Islet precursor cell (in vitro differentiated cells): ENCODE results near the gene ABLIM2.

Experiments used
- DNase-seq: peaks from one replicate; pipeline ENCODE4 v3.0.0-alpha.2; 2018

Gene ABLIM2

DNA sequence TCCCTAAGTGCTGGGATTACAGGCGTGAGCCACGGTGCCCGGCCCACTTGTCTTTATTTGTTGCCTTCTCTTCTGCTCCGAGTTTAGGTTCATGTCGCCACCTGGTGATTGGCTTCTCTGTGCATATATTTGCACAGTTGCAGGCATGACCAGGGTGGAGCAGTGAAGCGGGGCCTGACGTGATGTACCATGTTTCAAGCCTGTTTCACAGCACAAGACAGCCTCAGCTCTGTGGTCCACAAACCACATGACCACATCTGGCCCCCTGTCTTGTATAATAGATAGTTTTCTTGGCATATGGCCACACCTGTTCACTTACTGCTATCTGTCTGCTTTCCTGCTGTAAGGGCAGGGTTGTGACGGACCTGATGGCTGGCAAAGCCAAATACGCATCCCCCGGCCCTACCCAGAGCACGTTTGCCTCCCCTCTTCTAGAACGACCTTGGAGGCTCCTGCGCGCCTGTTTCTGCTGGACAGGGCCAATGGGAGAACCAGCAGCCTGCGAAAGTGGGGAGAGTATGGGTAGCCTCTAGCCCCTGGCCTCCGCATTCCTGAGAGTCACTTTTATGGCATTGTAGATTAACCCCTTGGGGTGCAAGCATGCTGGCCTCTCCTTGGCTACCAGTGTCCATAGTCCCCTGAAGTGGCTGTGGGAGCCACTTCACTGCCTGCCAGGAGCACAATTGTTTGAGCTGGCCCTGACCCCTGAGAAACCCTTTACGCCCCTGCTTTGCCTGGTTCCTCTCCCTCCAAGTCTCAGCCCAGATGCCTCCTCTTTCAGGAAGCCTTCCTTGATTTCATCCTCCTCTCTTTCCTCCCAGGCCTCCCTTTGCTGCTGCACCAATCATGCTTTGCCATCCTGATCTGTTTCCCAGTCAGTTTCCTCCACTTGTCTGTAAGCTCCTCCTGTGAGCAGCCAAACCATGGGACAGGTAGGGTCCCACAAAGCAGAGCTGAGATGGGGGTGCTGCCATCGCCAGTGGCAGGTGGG lies 34.4 kb upstream of the ABLIM2 start:
- no peak for DNase-seq

DNA sequence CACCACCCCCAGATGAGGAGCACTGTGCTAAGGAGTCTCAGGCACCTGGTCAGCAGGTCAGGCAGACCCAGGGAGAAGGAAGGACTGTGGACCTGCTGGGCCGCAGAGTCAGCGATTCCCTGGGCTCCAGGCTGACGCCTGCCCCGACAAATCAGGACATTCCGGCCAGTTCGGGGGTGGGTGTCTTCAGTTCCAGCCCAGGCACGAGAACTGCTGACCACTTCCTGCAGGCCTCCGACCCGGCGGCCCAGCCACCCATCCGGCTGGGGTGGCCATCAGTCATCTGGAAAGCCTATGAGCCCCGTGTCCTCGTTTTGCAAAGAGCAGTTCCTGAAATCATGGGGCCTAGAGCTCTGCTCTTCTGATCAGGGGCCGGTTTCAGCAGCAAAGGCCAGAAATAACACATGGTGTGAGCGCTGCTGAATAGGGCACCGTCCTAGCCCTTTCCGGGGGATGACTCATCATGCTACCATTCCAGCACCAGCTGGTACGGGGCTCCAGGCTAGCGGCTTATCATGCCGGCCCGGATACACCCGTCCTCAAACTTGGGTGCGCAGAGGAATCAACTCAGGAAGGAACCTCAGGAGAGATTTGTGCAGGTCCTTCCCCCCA lies 32.6 kb upstream of the ABLIM2 start:
- DNase-seq: peak; percentile 85

DNA sequence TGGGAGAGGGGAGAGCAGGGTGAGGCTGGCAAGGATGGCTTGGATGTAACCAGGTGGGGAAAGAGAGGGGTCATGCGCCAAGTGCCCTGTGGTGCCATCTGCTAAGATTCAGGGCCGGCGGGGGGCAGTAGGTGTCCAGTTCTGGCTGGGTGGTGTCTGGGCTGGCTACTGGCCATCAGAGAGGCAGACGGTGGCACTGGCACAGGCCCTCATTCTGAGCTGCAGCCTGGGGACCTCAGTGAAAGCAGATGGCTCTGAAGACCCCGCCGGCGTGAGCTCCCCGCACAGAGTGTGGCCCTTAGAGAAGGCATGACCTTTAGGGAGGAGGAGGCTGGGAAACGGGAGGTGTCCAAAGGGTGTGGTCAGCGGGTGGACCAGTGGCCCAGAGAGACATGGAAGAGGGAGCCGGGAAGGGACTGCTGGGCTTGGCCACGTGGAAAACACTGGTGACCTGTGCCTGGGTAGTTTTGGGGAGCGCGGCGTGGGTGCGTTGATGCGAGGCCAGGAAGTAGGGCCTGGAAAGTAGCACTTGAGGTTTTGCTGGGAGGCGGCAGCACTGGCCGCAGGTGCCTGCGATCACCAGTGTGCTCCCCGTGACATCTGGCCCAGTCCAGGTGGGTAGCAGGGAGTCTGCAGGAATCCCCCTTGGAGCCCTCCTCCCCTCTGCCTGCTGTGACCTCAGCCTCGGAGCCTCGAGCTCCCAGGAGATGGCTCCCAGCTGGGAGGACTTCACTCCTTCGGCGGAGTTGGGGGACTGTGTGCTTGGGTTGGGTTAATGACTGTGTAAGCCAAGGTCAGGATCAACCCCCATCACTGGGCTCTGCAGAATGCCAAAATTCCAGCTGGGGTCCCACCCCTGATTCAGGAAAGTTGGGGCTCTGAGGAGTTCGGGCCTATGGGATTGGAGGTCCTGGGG lies 31.2 kb upstream of the ABLIM2 start:
- no peak for DNase-seq

DNA sequence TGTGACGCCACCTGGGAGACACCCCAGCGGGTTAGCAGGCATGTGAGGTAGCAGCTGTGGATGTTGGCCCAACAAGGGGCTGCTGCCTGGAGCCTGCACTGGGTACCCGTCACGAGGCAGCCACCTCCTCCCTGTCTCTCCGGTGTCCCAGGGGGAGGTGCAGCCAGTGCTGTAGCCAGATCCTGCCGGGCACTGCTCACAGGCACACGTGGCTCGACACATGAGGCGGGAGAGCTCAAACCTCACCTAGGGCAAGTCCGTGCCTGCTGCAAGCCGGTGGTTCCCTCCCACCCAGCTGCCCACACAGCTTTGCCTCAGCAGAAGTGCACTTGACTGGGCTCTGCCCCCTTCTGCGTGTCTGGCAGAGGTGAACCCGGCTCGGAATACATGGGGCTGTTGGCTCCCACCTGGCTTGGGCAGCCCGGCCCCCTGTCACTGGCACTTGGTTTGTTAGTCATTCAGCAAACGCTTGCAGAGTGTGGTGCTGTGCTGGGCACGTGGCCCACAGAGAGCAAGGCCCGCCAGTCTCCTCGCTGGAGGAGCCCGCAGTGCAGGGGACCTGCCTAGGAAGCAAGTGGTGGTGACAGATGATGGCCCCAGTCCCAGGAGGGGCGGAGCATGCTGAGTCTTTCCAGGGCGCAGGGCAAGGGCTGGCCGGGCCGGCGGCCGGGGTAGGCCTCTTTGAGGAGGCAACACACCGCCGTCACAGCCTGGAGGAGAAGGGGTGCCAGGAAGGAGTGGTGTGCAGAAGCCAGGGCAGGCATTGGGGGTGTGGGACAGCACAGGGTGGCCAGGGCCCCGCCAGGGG lies 30.3 kb upstream of the ABLIM2 start:
- DNase-seq: no peak

DNA sequence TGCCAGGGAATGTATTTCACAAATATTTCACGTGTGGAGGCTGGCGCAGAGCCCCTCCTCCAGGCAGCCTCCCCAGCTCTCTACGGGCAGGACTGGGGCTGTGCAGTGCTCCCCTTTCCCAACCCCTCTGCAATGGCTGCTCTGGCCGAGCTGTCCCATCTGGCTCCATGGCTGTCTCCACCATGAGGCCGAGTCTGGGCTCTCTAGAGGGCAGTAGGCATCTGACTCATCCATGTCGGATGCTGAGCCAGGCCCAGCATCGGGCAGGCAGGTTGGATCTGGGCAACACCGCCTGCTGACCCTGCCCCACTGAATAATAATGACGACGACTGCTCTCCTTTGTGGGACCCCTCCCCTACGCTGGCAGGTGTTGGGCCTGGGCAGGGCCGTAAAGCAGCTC lies 29.5 kb upstream of the ABLIM2 start:
- no peak for DNase-seq

DNA sequence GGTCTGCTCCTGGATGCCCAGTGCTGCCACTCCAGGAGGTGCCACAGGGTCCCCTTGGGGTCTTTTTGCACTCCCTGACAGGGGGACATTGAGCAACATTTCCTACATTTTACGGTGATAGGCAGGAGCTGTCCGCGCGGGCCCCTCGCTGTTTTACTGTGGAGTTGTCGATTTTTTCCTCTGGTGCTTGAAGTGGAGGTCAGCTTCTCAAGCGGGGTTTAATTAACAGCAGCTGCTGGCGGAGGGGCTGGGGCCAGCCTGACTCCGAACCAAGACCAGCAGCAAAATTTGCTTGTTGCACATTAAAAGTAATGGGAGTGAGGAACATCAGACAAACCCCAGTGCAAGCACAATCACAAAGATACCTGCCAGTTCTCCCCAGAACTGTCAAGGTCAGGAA lies 27.3 kb upstream of the ABLIM2 start:
- no peak for DNase-seq

DNA sequence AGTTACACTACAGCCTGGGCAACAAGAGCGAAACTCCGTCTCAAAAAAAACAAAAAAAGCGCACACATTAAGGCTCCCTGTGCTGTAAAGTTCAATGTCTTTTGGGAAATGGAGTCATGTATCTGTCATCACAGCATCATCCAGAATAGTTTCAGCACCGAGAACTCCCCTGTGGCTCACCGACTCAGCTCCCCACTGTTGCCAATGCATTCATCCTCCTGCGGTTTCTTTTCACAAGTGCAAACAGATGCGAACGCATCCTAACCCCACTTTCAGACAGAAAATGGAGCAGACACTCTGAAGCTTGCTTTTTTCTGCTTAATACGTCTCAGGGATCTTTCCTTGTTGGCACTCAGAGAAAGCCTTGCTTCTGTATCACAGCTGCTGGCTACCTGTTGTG lies 26.7 kb upstream of the ABLIM2 start:
- no peak for DNase-seq

DNA sequence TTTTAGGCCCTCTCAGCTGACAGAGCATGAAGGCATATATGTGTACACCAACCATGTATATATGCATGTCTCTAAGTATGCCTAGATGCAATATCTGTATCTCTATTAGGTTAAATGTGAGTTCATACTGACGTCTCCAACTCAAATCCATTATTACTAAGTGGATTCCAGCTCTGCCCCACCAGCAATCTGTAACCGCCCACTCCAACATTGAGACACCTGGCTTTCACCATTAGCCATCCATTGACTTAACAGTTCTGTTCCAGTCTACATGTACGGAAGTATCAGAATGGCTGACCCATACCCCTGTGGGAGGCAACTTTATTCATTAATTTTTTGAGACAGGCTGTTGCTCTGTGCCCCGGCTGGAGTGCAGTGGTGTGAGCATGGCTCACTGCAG lies 25.4 kb upstream of the ABLIM2 start:
- DNase-seq: no peak

DNA sequence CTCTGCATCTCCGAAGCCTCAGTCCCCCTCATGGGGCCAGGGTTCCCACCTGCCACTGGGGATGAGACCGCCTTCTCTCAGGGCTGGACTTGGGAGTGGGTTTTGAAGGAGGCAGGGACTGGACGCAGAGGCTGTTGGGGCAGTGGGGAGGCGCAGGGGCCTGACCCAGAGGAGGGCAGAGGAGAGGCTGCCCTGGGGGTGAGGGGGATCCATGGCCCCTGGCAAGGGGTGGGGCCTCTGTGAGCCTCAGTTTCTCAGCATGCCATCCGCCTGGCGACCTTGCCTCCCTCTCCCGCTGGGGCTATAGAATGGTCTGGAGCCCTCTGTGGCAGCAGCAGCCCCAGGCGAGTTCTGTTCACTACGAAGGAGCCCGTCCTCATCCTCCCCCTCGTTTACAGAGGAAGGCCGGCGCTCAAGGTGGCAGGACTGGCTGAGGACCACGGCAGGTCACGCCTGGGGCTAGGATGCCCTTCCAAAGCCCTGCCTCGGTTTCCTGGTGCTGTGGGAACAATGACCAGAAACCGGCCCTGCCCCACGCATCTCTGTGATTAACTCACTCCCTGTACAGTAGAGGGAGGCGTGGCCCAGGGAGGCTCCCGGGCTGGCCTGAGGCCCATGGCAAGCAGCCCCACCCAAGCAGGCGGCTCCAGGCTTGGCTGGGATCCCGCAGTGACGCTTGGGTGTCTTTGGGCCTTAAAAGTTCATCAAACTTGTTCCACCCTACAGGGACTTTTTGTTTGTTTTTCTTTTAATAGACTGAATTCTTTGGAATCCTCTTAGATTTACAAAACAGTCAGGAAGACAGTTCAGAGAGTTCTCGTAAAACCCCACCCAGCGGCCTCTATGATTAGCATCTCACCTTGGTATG lies 24.5 kb upstream of the ABLIM2 start:
- no peak for DNase-seq

DNA sequence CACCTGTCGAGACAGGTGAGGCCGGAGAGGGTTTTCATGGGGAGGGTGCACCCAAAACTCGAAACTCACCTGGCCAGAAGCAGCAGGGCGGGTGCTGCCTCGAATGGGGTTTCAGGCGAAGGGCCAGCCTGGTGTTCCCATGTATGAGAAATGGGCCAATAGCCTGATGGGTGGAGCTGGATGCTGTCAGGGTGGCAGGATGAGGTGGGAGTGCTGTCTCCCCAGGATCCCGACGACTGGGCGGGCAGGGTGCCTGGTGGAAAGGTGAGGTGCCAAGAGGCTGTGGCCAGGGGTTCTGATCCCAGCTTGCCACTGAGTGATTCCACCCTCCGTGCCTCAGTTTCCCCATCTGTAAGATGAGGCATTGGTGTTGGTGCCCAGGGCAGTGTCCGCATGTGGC lies 23.7 kb upstream of the ABLIM2 start:
- no peak for DNase-seq

DNA sequence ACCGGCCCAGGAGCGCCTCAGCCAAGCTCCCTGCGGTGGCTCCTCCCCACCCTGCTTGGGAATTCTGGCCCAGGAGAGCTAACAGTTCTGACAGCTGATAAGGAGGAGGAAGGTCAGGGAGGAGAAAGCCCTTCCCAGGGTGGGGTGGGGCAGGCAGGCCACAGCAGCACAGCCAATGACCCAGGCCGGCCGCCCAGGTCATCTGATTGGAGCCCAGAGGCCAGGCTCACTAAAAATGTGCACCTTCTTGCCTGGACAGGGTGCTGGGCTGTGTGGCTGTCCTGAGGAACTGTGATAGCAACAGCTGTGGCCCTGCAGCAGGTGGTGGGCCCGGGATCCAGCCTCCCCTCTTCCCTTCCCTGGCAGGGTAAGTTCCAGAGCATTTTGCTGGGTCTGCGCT lies 23.2 kb upstream of the ABLIM2 start:
- peak; percentile 77 for DNase-seq

DNA sequence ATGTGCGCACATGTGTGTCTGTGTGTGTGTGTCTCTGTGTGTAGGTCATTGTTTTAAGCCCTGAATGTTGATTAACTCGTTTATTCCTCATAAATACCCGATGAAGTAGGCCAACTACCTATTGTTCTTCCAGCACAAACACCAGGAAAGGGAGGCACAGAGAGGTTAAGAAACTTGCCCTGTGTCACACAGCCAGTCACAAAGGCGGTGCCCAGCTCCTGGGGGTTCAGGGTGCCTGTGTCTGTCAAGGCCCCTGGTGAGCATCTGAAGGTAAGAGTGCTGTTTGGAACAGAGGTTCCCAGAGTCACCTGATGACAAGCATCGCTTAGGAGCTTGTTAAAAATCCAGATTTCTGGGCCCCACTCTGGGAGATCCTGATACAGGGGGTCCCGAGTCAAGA lies 22.5 kb upstream of the ABLIM2 start:
- no peak for DNase-seq

DNA sequence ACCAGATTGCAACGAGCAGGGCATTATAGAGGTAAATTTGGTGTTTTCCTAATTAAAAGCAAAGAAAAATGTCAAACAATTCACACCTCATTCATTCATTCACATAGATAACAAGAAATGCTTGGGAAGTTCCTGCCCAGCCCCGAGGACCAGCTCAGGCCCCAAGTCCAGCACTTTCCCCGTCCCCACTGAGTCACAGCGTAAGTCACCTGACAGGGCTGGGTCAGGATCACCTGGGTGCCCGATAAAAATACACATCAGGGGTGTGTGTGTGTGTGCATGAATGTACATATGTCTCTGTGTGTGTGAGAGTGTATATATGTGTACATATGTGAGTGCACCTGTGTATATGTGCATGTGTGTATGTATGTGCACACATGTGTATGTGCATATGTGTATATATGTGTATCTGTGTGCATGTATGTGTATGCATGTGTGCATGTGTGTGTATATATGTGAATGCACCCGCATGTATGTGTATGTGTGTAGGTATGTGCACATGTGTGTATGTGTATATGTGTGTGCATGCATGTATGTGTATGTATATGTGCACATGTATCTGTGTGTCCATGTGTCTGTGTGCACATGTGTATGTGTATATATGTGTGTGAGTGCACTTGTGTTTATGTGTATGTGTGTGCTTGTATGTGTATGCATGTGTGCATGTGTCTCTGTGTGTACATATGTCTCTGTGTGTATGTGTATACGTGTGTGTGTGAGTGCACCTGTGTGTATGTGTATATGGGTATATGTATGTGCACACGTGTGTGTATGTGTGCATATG lies 21.9 kb upstream of the ABLIM2 start:
- no peak for DNase-seq

DNA sequence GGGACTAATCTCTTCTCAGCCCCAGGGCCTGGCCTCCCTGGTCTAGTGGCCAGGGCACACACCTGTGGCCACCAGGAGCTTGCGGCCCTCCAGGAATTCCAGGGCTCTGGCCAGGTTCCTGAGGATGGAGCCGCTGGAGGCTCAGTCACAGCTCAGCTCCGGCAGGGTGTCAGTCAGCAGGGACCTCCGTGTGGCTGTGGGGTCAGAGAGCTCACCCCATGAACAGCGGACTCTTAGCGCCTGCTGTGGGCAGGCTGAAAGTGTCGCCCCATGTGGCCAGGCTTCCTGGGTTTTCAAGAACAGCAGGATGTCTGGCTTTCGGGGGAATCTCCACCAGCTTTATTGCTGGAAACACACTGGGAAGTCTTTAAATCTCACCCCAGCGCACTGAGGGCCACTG lies 21.2 kb upstream of the ABLIM2 start:
- DNase-seq: no peak

DNA sequence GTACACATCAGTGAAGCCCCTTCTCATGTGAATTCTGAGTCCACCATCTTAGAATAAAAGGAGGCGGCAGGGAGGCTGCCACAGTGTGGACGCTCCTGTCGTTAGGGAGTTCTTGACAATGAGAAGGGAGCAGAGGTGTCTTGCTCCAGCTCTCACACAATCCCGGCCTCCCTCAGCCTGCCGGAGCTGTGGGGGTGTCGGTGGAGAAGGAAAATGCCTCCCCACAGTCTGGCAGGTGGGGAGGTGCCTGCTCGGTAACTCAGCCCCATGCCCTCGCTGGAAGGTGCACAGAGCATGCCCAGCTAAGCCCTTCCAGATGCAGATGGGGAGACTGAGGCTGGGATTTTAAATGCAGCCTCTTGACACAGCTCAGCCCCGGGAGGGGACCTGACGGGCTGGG lies 20.5 kb upstream of the ABLIM2 start:
- DNase-seq: no peak

DNA sequence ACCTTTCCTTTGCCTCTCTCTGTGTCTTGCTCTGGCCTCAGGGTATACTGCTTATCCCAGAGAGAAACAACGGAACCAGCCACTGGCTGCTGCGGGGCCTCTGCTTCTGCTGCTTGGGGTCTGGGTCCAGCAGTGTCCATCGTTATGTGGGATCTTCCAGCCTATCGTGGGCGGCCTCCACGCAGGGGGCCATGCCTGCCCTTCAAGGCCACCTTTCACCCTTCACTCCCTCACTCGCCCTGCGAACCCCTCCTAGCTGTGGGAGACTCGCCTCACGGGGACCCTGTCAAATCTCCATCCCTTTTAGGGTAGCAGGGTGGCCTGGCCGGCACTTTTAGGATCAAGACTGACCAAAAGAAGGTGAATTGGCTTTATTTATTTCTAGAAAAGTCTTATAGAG lies 19.3 kb upstream of the ABLIM2 start:
- DNase-seq: no peak

DNA sequence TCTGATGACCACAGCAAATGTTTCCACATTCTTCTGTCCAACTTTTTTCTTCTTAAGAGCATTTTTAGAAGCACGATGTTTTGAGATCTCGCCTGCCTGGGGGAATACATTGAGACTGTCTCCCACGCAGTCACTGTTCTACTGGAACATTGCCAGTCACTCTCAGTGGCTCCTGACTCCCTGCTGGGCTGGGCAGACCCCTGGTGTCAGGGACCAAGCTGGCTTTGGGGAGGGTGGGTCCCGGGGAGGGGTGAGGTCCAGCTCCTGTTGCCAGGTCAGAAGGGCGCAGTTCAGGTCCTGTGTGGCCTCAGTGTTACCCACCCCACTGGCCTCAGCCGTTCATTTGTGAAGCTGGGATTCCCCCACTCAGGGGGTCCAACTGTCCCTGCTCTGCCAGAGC lies 18.9 kb upstream of the ABLIM2 start:
- no peak for DNase-seq

DNA sequence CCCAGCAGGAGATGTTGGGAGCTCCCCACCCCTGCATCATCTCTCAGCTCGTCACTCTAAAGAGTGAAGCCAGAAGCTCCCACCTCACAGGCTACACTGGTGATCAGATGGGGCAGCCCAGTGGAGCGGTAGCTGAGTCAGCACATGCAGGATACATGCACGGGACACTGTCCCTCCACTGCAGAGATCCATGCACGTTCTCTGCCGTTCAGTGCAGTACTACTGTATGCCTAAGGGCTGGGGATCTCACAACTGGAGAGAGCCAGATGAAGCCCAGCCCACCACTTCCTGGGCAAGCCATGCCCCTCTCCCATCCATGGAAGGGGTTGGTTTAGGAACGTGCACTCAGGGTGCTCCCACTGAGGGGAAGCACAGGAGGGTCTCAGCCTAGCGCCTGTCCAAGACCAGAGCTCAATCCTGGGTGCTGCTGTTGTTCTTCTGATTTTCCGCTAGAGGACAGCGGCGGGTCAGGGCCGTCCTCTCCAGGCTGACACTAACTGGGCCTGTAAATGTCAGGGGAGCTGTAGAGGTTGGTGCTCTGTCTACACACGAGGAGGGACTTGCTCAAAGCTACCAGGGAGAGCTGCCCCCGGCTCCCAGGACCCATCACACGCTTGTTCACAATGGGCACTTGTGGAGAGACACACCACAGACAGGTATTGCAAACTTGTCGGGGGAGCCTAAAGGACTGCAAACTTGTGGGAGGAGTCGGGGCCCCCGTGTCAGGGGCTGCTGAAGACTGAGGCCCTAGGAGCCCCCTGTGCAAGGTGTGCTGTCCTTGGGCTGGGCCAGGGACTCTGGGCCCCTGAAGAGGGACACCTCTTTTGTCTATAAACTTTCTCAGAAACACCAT lies 18.2 kb upstream of the ABLIM2 start:
- peak; percentile 88 for DNase-seq

DNA sequence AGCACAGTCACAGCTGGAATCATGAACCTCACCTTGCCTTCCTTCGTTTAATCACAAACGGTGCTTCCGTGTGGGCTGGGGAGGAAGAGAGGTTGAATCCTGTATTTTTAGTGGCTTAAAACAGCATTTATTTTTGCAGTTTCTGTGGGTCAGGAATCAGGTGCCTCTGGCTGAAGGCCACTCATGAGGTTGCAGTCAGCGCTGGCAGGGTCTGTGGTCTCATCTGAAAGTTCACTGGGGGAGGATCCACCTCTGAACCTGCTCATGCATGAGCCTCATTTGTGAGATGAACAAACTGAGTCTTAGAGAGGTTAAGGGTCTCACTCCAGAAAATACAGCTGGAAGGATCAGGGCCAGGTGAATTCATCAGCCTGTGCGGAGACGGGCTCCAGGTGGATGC lies 17.1 kb upstream of the ABLIM2 start:
- DNase-seq: no peak

DNA sequence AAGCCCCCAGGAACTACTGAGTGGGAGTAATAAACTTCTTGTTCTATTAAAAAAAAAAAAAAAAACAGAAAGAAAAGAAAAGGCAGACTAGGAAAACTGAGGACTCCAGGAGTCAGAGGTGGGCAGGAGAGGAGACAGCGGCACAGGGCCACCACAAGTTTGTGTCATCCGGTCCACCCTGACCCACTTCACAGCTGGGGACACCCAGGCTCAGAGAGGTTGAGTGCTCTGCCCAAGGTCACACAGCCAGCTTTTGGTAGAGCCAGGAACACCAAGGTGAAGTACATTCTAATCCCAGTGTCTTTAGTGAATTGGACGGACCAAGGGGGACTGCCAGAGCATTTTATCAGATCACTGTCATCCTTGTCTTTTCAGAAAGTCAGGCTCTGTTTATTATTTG lies 16.4 kb upstream of the ABLIM2 start:
- no peak for DNase-seq
